ENCODE measurements around the gene MGAT4A.
"Not testable (repeated sequence)": the region's sequence is repeated elsewhere in the genome, so short reads cannot be mapped to it uniquely, and the experiment has no call there.

Gene MGAT4A

GRCh38 chr2:98730053-98730706 lies 752 bp downstream of the MGAT4A start:
- DNase-seq (ENCODE audit: low spot score): peak; percentile 40

DNA sequence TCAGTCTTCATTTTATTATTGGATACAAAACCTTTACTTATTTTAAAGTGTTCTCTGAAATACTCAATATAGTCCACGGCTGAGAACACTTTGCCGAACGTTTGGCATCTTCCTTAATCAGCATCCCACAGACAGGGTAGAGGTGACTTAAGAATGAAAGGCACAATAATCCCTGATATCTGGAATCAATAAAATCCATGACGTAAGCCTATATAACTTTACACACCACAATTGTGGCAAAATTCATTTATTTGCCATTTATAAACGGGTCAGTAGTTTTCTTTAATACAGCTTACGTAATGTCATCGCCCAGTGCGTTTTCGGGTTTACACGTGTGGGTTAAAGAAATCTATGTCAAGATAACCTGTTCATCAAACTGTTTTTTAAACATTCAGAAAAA lies 1.3 kb downstream of the MGAT4A start:
- DNase-seq (ENCODE audit: low spot score): no peak

DNA sequence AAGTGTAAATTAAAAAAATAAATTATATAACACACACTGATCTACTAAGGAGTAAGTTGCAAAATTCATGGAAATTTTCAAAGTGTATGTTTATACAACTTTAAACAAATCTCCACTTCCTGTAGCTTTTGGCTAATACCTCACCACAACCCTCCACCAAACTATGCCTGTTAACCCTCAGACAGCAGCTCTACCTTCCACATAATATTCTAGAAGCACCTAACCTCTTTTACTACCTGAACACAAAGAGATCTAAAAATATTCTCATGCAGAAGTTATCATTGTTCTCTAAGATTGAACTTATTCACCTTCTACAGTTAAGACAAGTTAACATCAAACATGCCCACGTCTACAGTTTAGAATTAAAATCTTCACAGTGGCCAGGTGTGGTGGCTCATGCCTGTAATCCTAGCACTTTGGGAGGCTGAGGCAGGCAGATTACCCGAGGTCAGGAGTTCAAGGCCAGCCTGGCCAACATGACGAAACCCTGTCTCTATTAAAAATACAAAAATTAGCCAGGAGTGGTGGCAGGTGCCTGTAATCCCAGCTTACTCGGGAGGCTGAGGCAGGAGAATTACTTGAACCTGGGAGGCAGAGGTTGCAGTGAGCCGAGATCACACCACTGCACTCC lies 2.7 kb downstream of the MGAT4A start:
- not testable (repeated sequence) for DNase-seq (ENCODE audit: low spot score)

DNA sequence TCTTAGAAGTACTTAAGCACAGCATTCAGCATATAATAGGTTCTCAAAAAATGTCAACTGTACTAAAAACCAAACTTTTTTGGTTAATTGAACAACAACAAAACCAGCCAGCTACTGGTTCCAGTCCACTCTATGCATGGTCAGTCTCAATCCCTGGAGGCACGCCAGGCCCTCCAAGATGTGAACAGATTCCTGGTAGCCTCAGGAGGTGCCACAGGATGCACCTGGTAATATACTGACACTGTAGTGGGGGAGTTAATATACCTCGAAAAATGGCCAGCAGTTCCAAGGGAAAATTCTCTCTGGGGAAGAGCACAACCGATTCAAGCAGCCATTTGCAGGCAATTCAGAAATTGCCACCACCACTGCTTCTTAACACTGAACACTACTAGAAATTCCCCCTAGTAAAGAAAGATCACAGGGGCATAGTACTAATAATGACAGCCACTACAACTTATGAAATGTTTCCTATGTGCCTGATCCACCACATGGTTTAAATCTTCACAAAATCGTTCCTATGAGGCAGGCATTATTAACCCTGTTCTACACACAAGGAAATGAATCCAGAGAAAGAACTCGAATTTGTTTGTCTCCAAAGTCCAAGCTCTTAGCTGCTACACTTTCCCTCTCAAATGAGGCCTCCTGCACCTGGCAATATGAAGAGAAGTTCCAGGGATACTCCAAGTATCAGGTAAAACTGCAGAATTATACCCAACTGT lies 3.4 kb downstream of the MGAT4A start:
- DNase-seq (ENCODE audit: low spot score): no peak

- no peak for DNase-seq (ENCODE audit: low spot score)
Measured at GRCh38 chr2:98726735-98727368, 4.1 kb downstream of the MGAT4A start.

DNA sequence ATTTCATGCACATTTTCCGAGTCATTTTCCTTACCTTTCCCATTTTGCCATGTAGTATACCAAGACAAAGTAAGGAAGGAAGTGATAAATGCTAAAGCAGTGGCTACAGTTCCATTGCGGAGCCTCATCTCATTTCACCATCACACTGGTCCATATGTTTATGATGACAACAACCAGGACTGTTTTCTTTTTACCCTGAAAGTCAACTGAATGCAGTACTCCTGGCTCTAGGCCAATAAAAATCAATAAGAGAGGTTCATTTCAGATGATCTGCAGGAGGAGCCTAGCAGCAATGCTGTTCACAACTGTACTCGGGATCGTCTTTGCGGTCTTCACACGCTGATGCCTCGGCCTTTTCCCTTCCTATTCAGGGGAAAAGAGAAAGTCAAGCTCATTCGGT lies 4.7 kb downstream of the MGAT4A start:
- DNase-seq (ENCODE audit: low spot score): no peak

DNA sequence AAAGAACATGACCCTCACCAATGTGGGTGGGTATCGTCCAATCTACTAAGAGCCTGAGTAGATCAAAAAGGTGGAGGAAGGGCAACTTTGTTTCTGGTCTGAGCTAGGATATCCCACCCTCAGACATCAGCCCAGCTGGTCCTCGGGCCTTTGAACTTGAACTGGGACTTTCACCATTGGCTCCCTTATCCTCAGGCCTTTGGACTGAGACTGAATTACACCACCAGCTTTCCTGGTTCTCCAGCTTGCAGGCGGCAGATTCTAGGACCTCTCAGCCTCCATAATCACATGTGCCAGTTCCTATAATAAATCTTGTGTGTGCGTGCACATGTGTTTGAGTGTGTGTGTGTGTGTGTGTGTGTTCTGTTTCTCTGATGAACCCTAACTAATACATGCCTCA lies 10.6 kb downstream of the MGAT4A start:
- no peak for DNase-seq (ENCODE audit: low spot score)

GRCh38 chr2:98717621-98718020 lies 13.3 kb downstream of the MGAT4A start:
- DNase-seq (ENCODE audit: low spot score): no peak

DNA sequence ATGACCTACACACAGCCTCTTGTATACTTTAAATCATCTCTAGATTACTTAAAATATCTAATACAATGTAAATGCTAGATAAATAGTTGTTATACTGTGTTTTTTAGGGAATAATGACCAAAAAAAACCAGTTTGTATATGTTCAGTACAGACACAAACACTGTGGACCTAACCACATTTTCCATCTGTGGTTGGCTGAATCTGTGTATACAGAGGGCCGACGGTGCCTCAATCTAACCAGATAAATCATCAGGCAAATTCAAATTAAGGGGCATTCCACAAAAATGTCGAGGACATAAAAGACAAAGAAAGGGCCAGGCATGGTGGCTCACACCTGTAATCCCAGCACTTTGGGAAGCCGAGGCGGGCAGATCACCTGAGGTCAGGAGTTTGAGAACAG lies 14.1 kb downstream of the MGAT4A start:
- DNase-seq (ENCODE audit: low spot score): no peak

- DNase-seq (ENCODE audit: low spot score): no peak
Measured at GRCh38 chr2:98715812-98716451, 15.0 kb downstream of the MGAT4A start.

DNA sequence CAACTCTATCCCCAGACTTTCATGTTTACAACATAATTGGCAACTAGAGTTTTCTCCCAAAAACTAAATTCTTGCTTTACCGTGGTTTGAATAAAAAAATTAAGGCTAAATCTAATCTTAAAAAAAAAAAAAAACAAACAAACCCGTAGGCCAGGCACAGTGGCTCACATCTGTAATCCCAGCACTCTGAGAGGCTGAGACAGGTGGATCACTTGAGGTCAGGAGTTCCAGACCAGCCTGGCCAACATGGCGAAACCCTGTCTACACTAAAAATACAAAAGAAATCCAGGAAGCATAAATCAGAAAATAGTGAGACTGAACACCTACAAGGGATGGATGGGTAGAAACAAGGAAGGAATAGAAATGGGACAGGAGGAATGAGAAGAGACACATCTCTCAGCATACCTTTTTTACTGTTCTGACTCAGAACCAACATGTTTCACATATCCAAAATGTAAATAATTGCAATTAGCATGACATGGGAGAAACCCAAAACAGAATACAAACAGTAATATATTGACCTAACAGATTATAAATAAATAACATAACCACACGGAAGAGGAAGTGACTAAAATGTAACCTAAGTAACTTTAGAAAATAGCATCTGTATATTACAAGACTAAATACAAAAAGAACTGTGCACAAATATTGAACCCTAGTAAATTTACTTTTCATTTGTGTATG lies 17.5 kb downstream of the MGAT4A start:
- DNase-seq (ENCODE audit: low spot score): no peak

DNA sequence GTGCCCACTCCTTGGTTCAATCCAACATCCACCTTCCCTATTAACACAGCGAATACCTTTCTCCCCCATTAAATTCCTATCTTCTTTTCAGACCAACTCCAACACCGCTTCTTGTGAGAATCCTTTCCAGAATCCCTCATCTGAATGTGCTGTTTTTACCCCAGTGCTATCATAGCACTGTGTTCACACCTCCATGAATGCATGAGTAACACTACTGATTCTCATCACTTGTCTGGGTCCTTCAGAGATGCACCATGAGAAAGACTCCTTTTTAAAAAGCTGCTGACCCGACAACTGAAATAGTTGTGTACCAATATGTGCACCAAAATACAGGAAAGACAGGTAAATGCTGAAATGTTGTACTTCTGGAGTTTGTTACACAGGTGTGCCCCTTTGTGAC lies 18.8 kb downstream of the MGAT4A start:
- DNase-seq (ENCODE audit: low spot score): no peak

- no peak for DNase-seq (ENCODE audit: low spot score)
Measured at GRCh38 chr2:98711506-98711905, 19.4 kb downstream of the MGAT4A start.

- no peak for DNase-seq (ENCODE audit: low spot score)
Measured at GRCh38 chr2:98710734-98711133, 20.2 kb downstream of the MGAT4A start.

DNA sequence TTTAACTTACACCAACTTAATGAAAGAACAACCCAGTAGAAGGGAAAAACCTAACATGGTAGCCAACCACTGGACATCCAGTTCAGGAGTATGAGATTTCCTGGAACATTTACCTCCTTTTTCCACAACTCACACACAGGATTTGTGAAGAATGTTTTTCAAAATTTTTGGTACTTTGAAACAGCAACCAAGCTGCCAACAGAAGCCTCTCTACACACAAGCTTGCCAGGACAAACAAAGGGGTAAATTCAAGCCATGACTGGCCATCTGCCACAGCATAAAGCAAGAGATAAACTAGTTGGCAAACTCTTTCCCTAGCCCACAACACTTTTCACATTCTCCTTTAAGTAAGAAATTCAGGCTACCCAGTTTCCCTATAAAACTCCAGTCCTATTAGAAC lies 21.4 kb downstream of the MGAT4A start:
- DNase-seq (ENCODE audit: low spot score): no peak

DNA sequence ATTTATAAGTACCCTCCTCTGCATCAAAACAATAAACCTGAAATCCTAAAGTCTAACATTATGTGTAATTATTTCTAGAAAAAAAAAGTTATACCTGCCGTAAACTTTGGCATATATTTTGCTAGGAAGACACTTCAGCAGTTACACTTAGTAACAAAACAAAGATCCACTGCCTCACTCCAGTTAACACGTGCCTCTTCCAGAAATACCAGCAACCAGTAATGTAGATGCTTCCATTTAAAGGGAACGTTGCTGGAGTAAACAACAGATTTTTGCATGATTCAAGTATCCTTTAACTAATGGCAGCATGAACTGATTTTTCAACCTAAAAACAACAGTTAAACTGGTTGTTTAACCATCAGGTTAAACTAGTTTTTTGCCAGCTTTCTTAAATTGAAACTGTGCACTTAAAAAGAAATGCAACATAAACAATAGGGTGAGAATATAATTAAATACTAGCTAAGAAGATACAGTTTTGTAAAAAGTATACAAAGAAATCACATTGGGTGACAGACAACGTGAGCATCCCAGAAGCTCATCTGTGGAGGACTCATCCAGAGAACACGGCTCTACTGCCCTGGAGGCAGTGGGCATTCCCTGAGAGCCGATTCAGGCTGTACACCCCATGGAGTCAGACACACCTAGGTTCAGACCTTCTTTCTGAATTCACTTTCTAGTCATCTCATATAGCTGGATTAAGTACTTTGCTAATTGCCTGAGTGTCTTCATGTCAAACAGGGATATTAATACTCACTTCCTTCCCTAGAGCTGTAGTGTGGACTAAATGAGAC lies 22.3 kb downstream of the MGAT4A start:
- no peak for DNase-seq (ENCODE audit: low spot score)

DNA sequence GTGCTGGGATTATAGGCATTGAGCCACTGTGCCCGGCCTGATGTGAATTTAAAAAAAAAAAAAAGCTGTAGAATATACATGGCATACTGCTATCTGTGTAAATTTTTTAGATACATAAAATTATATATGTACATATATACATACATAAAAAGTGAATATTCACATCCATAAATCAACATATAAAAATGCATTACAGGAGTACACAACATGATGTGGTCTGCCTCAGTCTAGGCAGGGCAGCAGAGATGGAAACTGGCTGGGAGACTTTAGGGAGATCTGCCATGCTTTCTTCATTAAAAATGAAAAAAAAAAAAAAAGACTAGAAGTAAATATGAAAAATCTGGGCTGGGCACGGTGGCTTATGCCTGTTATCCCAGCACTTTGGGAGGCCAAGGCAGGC lies 24.3 kb downstream of the MGAT4A start:
- DNase-seq (ENCODE audit: low spot score): no peak

- DNase-seq (ENCODE audit: low spot score): no peak
Measured at GRCh38 chr2:98705333-98705617, 25.7 kb downstream of the MGAT4A start.

GRCh38 chr2:98704499-98705332 lies 26.2 kb downstream of the MGAT4A start:
- no peak for DNase-seq (ENCODE audit: low spot score)

DNA sequence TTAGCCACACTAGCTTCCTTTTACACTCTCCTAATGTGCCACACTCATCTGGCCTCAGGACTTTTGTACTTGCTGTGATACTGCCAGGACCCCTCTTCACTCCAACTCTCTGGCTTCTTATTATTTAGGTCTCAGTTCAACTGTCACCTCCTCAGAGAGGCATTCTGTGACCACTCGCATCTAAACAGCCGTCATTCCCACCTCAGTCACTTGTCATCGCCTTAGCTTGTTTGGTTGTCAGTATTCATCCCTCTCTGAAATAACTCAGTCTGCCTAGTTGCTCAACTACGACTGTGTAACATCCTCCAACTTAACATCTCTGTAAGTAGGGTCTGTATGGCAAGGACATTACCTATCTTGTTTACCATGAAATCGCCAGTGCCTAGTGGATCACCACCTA lies 27.2 kb downstream of the MGAT4A start:
- DNase-seq (ENCODE audit: low spot score): no peak
